Activated CD8-positive, alpha-beta T cell treated with anti-CD3 and anti-CD28 coated beads for 36 hours (primary cell): Measurements from ENCODE around the gene YEATS2. TPM values are rescaled to one million over a fixed set of nuclear protein-coding genes. Genes with fewer than 3 reads are reported as not detected.

Experiments used
- ATAC-seq: fragments of 200-7000 bp; cut with Tn5 transposase; one replicate; pipeline ENCODE4 v1.10.0; 2021; ENCODE audit warnings: mild to moderate bottlenecking, moderate library complexity
- CTCF ChIA-PET: fragments of 350-600 bp; sonication (Branson Sonifier 250); formaldehyde crosslinking; loops from one replicate; lab custom pipeline; 2021; ENCODE audit warnings: antibody characterized with exemption; lab: Charles Lee
- POLR2A ChIA-PET: fragments of 350-600 bp; sonication (Branson Sonifier 250); formaldehyde crosslinking; loops from one replicate; lab custom pipeline; 2021; ENCODE audit warnings: antibody characterized with exemption; lab: Charles Lee
- DNase-seq: peaks from one replicate; pipeline ENCODE4 v3.0.0-alpha.2; 2020
- H3K27ac Mint-ChIP-seq: one replicate; pipeline ENCODE4 v1.8.0; 2021; ENCODE audit warnings: mild to moderate bottlenecking, mixed read lengths
- H3K27me3 Mint-ChIP-seq: one replicate; pipeline ENCODE4 v1.8.0; 2021; ENCODE audit warnings: mixed read lengths
- H3K36me3 Mint-ChIP-seq: one replicate; pipeline ENCODE4 v1.8.0; 2021; ENCODE audit warnings: low read depth, mixed read lengths
- H3K4me1 Mint-ChIP-seq: one replicate; pipeline ENCODE4 v1.8.0; 2021; ENCODE audit warnings: low read depth, mixed read lengths
- H3K4me3 Mint-ChIP-seq: one replicate; pipeline ENCODE4 v1.8.0; 2021; ENCODE audit warnings: mild to moderate bottlenecking, moderate library complexity, mixed read lengths
- H3K9me3 Mint-ChIP-seq: one replicate; pipeline ENCODE4 v1.8.0; 2021; ENCODE audit warnings: mixed read lengths
- CTCF ChIP-seq: fragments of 200-600 bp; IDR thresholded peaks from one replicate; pipeline ENCODE4 v1.8.0; 2022; ENCODE audit warnings: antibody characterized with exemption, mild to moderate bottlenecking
- intact Hi-C: fragments of 100-400 bp; cut with micrococcal nuclease; formaldehyde crosslinking; loops from one replicate; pipeline ENCODE4 v1.10.0; 2022
- total RNA-seq, 2 experiments: library from RNA; stranded (reverse); gene quantifications; one replicate each; pipeline ENCODE4 v1.2.3, GENCODE V29; 2021

YEATS2 gene
- total RNA-seq, 2 experiments from 2014 or later, result 65.0 to 67.7 TPM

- ATAC-seq, result no peak
- DNase-seq, result no peak
- Mint-ChIP-seq H3K4me3 (no peak overlapping the region), H3K27ac (no peak overlapping the region), H3K36me3 (peaks cover 17% of the 10 kb centered on the region), H3K27me3 (no peaks in the 10 kb centered on the region), H3K4me1 (peaks cover 13% of the 10 kb centered on the region), H3K9me3 (no peaks in the 10 kb centered on the region)
- ChIA-PET POLR2A (interaction anchor here (1.6 kb wide), 1 partner anchor 11 kb away, joined by 3 read pairs; no protein-coding TSS in a partner anchor), CTCF (interaction anchor here (0.9 to 3.7 kb wide), 3 partner anchors 57 to 240 kb away, joined by 3 to 12 read pairs (median 3); no protein-coding TSS in a partner anchor)
- intact Hi-C loops, result no loop called here
- TF ChIP-seq CTCF, result no peak
Observed at GRCh38 chr3:183710231-183710630, 12.6 kb downstream of the YEATS2 start.

GRCh38 chr3:183711516-183711915, 13.9 kb downstream of the YEATS2 start:
- Mint-ChIP-seq H3K27me3 (no peaks in the 10 kb centered on the region), H3K27ac (no peak overlapping the region), H3K36me3 (peaks cover 15% of the 10 kb centered on the region), H3K4me1 (peaks cover 7% of the 10 kb centered on the region), H3K4me3 (no peak overlapping the region), H3K9me3 (no peaks in the 10 kb centered on the region)
- intact Hi-C loops, result no loop called here
- TF ChIP-seq CTCF, result no peak
- DNase-seq, result no peak
- ChIA-PET POLR2A (interaction anchor here (0.6 kb wide), 1 partner anchor 46 kb away, joined by 4 read pairs; no protein-coding TSS in a partner anchor), CTCF (interaction anchor here (0.6 to 2.2 kb wide), 2 partner anchors 55 to 90 kb away, joined by 4 to 5 read pairs; no protein-coding TSS in a partner anchor)
- ATAC-seq, result no peak

- Mint-ChIP-seq H3K4me3 (no peak overlapping the region), H3K27ac (no peak overlapping the region), H3K27me3 (no peaks in the 10 kb centered on the region), H3K36me3 (peaks cover 36% of the 10 kb centered on the region), H3K4me1 (peaks cover 7% of the 10 kb centered on the region), H3K9me3 (no peaks in the 10 kb centered on the region)
- ChIA-PET POLR2A (interaction anchor here (0.7 kb wide), 1 partner anchor 11 kb away, joined by 3 read pairs; no protein-coding TSS in a partner anchor), CTCF (no interaction called here)
- intact Hi-C loops, result no loop called here
- ATAC-seq (no peak), DNase-seq (no peak)
- no peak for TF ChIP-seq CTCF
Observed at GRCh38 chr3:183714622-183715021, 17.0 kb downstream of the YEATS2 start.

GRCh38 chr3:183718012-183718411, 20.4 kb downstream of the YEATS2 start:
- Mint-ChIP-seq H3K4me1 (no peaks in the 10 kb centered on the region), H3K27ac (no peak overlapping the region), H3K9me3 (no peaks in the 10 kb centered on the region), H3K27me3 (no peaks in the 10 kb centered on the region), H3K36me3 (peaks cover 50% of the 10 kb centered on the region), H3K4me3 (no peak overlapping the region)
- TF ChIP-seq CTCF, result no peak
- POLR2A ChIA-PET, result interaction anchor here (0.7 kb wide), 1 partner anchor 15 kb away, joined by 3 read pairs; no protein-coding TSS in a partner anchor
- no peak for DNase-seq
- CTCF ChIA-PET, result interaction anchor here (1.6 kb wide), 1 partner anchor 10 kb away, joined by 3 read pairs; no protein-coding TSS in a partner anchor
- ATAC-seq, result no peak
- intact Hi-C loops, result no loop called here

- Mint-ChIP-seq H3K9me3 (no peaks in the 10 kb centered on the region), H3K4me3 (no peak overlapping the region), H3K4me1 (no peaks in the 10 kb centered on the region), H3K36me3 (peaks cover 59% of the 10 kb centered on the region), H3K27me3 (no peaks in the 10 kb centered on the region), H3K27ac (no peak overlapping the region)
- no peak for TF ChIP-seq CTCF
- no peak for ATAC-seq
- DNase-seq, result no peak
- POLR2A ChIA-PET, result interaction anchor here (1.1 kb wide), 1 partner anchor 88 kb away, joined by 3 read pairs; no protein-coding TSS in a partner anchor
- intact Hi-C loops, result no loop called here
- CTCF ChIA-PET, result interaction anchor here (0.6 to 2.0 kb wide), 2 partner anchors 42 to 133 kb away, joined by 3 to 4 read pairs; no protein-coding TSS in a partner anchor
Observed at GRCh38 chr3:183725387-183725786, 27.8 kb downstream of the YEATS2 start.
